Measurements from ENCODE around the gene CCDC187. TPM values are rescaled to one million over a fixed set of nuclear protein-coding genes. Genes with fewer than 3 reads are reported as not detected.

Gene CCDC187
- total RNA-seq, 1 donor from 2014 or later, result not detected

DNA sequence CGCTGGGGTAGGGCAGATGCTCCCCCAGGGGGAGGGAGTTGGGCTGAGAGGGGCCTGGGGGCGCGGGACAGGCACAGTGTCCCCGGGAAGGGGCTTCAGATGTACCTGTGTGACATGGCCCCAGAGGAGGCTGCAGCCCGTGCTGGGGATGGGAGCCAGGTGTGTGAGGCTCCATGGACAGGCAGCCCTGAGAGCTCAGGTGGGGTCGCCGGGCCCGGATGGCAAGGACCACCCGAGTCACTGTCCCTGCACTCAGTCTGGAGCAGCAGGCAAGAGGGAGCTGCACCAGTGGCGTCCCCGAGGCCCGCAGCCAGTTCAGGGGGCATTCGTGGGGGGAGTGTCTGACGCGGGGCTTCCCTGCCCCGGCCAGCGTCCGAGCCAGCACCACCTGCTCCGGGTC, 18.9 kb downstream of the CCDC187 start:
- H4K20me1 ChIP-seq (ENCODE audit: low read depth), result no peaks in the 10 kb centered on the region
- H3K9ac ChIP-seq, result no peak overlapping the region
- no peaks in the 10 kb centered on the region for H3K9me3 ChIP-seq (ENCODE audit: low read depth)
- Mint-ChIP-seq H3K36me3 (no peaks in the 10 kb centered on the region), H3K9me3 (no peaks in the 10 kb centered on the region), H3K27me3 (ENCODE audit: insufficient read depth, low read depth) (peaks cover 7% of the 10 kb centered on the region), H3K4me3 (no peak overlapping the region), H3K4me1 (peaks cover 4% of the 10 kb centered on the region), H3K27ac (no peak overlapping the region)
- no peaks in the 10 kb centered on the region for H3F3A ChIP-seq (ENCODE audit: low read depth)
- H3K27ac ChIP-seq, result no peak overlapping the region
- DNase-seq (ENCODE audit: low spot score), result no peak
- H3K79me2 ChIP-seq (ENCODE audit: low read depth), result no peaks in the 10 kb centered on the region
- H3K36me3 ChIP-seq, result no peaks in the 10 kb centered on the region
- TF ChIP-seq, protein P1, sequence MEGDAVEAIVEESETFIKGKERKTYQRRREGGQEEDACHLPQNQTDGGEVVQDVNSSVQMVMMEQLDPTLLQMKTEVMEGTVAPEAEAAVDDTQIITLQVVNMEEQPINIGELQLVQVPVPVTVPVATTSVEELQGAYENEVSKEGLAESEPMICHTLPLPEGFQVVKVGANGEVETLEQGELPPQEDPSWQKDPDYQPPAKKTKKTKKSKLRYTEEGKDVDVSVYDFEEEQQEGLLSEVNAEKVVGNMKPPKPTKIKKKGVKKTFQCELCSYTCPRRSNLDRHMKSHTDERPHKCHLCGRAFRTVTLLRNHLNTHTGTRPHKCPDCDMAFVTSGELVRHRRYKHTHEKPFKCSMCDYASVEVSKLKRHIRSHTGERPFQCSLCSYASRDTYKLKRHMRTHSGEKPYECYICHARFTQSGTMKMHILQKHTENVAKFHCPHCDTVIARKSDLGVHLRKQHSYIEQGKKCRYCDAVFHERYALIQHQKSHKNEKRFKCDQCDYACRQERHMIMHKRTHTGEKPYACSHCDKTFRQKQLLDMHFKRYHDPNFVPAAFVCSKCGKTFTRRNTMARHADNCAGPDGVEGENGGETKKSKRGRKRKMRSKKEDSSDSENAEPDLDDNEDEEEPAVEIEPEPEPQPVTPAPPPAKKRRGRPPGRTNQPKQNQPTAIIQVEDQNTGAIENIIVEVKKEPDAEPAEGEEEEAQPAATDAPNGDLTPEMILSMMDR (IDR thresholded peaks at IDR 0.05), result no peak
- TF ChIP-seq EZH2 (IDR thresholded peaks at IDR 0.05) (no peak), EZH2phosphoT487 (IDR thresholded peaks at IDR 0.05) (no peak)
- no peak overlapping the region for H2AFZ ChIP-seq (replicated peaks)
- peaks cover 3% of the 10 kb centered on the region for H3K4me1 ChIP-seq
- H3K27me3 ChIP-seq, result no peaks in the 10 kb centered on the region
- no peak overlapping the region for H3K4me3 ChIP-seq
- no peak overlapping the region for H3K4me2 ChIP-seq

DNA sequence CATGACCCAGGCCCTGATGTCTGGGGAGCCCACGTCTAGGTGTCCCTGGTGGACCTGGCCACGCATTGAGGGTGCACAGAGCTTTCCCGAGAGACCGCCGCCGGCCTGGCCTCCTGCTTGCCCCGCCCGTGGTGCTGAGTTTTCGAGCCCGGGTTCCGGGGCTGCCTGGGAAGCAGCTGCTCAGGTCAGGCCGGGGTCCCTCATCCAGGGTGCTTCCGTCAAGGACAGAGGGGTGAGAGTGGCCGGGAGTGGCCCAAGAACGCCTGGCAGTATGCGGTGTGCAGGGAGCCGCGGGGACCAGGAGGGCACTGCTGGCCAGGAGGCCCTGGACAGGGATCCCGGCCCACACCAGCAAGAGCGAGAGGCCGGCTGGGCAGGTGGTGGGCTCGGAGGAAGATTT, 19.6 kb downstream of the CCDC187 start:
- H3K4me2 ChIP-seq, result no peak overlapping the region
- Mint-ChIP-seq H3K9me3 (no peaks in the 10 kb centered on the region), H3K36me3 (no peaks in the 10 kb centered on the region), H3K27me3 (ENCODE audit: insufficient read depth, low read depth) (peaks cover 7% of the 10 kb centered on the region), H3K27ac (no peak overlapping the region), H3K4me3 (no peak overlapping the region), H3K4me1 (peaks cover 4% of the 10 kb centered on the region)
- H3K4me1 ChIP-seq, result peaks cover 3% of the 10 kb centered on the region
- no peaks in the 10 kb centered on the region for H4K20me1 ChIP-seq (ENCODE audit: low read depth)
- no peaks in the 10 kb centered on the region for H3K36me3 ChIP-seq
- H2AFZ ChIP-seq (replicated peaks), result no peak overlapping the region
- H3F3A ChIP-seq (ENCODE audit: low read depth), result no peaks in the 10 kb centered on the region
- no peak overlapping the region for H3K4me3 ChIP-seq
- H3K27me3 ChIP-seq, result no peaks in the 10 kb centered on the region
- TF ChIP-seq EZH2 (IDR thresholded peaks at IDR 0.05) (no peak), EZH2phosphoT487 (IDR thresholded peaks at IDR 0.05) (no peak)
- TF ChIP-seq, protein P1 (IDR thresholded peaks at IDR 0.05), result no peak
- no peaks in the 10 kb centered on the region for H3K9me3 ChIP-seq (ENCODE audit: low read depth)
- H3K9ac ChIP-seq, result no peak overlapping the region
- no peaks in the 10 kb centered on the region for H3K79me2 ChIP-seq (ENCODE audit: low read depth)
- no peak for DNase-seq (ENCODE audit: low spot score)
- H3K27ac ChIP-seq, result no peak overlapping the region

GRCh38 chr9:136283291-136284235, 20.3 kb downstream of the CCDC187 start:
- no peak overlapping the region for H3K9ac ChIP-seq

More at GRCh38 chr9:136283291-136284235, 20.3 kb downstream of the CCDC187 start:
- H3K27ac ChIP-seq, result no peak overlapping the region
- no peaks in the 10 kb centered on the region for H3K79me2 ChIP-seq (ENCODE audit: low read depth)
- Mint-ChIP-seq H3K36me3 (no peaks in the 10 kb centered on the region), H3K4me1 (peaks cover 4% of the 10 kb centered on the region), H3K27me3 (ENCODE audit: insufficient read depth, low read depth) (peaks cover 7% of the 10 kb centered on the region), H3K9me3 (no peaks in the 10 kb centered on the region), H3K27ac (no peak overlapping the region), H3K4me3 (no peak overlapping the region)
- no peaks in the 10 kb centered on the region for H3K36me3 ChIP-seq
- no peaks in the 10 kb centered on the region for H3K9me3 ChIP-seq (ENCODE audit: low read depth)
- H4K20me1 ChIP-seq (ENCODE audit: low read depth), result no peaks in the 10 kb centered on the region
- TF ChIP-seq EZH2 (IDR thresholded peaks at IDR 0.05), result no peak
- TF ChIP-seq, protein P1 (IDR thresholded peaks at IDR 0.05), result peak; percentile 87
- TF ChIP-seq EZH2phosphoT487 (IDR thresholded peaks at IDR 0.05), result no peak
- no peak overlapping the region for H3K4me2 ChIP-seq
- H2AFZ ChIP-seq (replicated peaks), result peak overlapping the region; percentile 29
- no peaks in the 10 kb centered on the region for H3K27me3 ChIP-seq
- peak; percentile 87 for DNase-seq (ENCODE audit: low spot score)
- H3F3A ChIP-seq (ENCODE audit: low read depth), result no peaks in the 10 kb centered on the region
- H3K4me3 ChIP-seq, result no peak overlapping the region
- peaks cover 3% of the 10 kb centered on the region for H3K4me1 ChIP-seq
